Keratinocyte (primary cell): ENCODE data around the gene DHX36. TPM values are rescaled to one million over a fixed set of nuclear protein-coding genes. Genes with fewer than 3 reads are reported as not detected.

ENCODE experiments used
- DNase-seq: peaks from one replicate; pipeline ENCODE4 v3.0.0-alpha.2; 2011; ENCODE audit warnings: low read depth, missing footprints, low spot score
- FAIRE-seq: peaks from 2 replicates; lab custom pipeline; 2011; peaks lifted over from hg19 to GRCh38; lab: Jason Lieb, UNC
- H2AFZ ChIP-seq: 2 replicates; pipeline ENCODE4 v1.6.0; 2012; ENCODE audit warnings: low read length, control low read depth, inconsistent platforms; ENCODE audit not compliant: control insufficient read depth
- H3K27ac ChIP-seq: 2 replicates; pipeline ENCODE4 v1.5.1; 2011; ENCODE audit warnings: low read length; ENCODE audit not compliant: control insufficient read depth, insufficient read depth
- H3K27me3 ChIP-seq: 3 replicates; pipeline ENCODE4 v1.6.0; 2011; ENCODE audit warnings: low read length; ENCODE audit not compliant: control insufficient read depth, insufficient read depth; ENCODE audit errors: extremely low read depth
- H3K36me3 ChIP-seq, 2 experiments: 2 replicates in 1 of 2; 3 replicates in 1 of 2; pipeline ENCODE4 v1.5.1; 2011; ENCODE audit warnings: low read length in 2 of 2, mild to moderate bottlenecking in 1 of 2; ENCODE audit not compliant: control insufficient read depth in 2 of 2, insufficient read depth in 2 of 2; ENCODE audit errors: extremely low read depth in 1 of 2
- H3K4me1 ChIP-seq: 3 replicates; pipeline ENCODE4 v1.5.1; 2011; ENCODE audit warnings: low read length; ENCODE audit not compliant: control insufficient read depth, insufficient read depth; ENCODE audit errors: extremely low read depth
- H3K4me2 ChIP-seq: 3 replicates; pipeline ENCODE4 v1.6.0; 2011; ENCODE audit warnings: low read depth, low read length; ENCODE audit not compliant: control insufficient read depth, insufficient read depth; ENCODE audit errors: extremely low read depth
- H3K4me3 ChIP-seq, 3 experiments: fragments of 200-600 bp in 1 of 3; sonication (generic) in 1 of 3; 2 replicates in 2 of 3; 3 replicates in 1 of 3; pipeline ENCODE4 v1.5.1; 2011 to 2016; ENCODE audit warnings: low read length in 3 of 3, mild to moderate bottlenecking in 3 of 3, control low read depth in 2 of 3, inconsistent platforms in 1 of 3, low read depth in 1 of 3, mixed read lengths in 1 of 3, mixed run types in 1 of 3, moderate library complexity in 1 of 3; ENCODE audit not compliant: control insufficient read depth in 2 of 3, insufficient read depth in 2 of 3; ENCODE audit errors: extremely low read depth in 1 of 3
- H3K79me2 ChIP-seq: 2 replicates; pipeline ENCODE4 v1.6.0; 2012; ENCODE audit warnings: low read length; ENCODE audit not compliant: control insufficient read depth, insufficient read depth
- H3K9ac ChIP-seq: 3 replicates; pipeline ENCODE4 v1.6.0; 2011; ENCODE audit warnings: low read length; ENCODE audit not compliant: control insufficient read depth, insufficient read depth; ENCODE audit errors: extremely low read depth
- H3K9me1 ChIP-seq: 3 replicates; pipeline ENCODE4 v1.6.0; 2011; ENCODE audit warnings: low read length; ENCODE audit not compliant: control insufficient read depth, insufficient read depth; ENCODE audit errors: extremely low read depth
- H3K9me3 ChIP-seq: 2 replicates; pipeline ENCODE4 v1.5.1; 2012; ENCODE audit warnings: low read depth, low read length; ENCODE audit not compliant: control insufficient read depth
- H4K20me1 ChIP-seq: 3 replicates; pipeline ENCODE4 v1.6.0; 2011; ENCODE audit warnings: low read length; ENCODE audit not compliant: control insufficient read depth, insufficient read depth; ENCODE audit errors: extremely low read depth
- CTCF ChIP-seq, 3 experiments: IDR thresholded peaks in 1 of 3; conservative IDR thresholded peaks in 1 of 3; optimal IDR thresholded peaks in 1 of 3; 2 replicates in 2 of 3; 3 replicates in 1 of 3; pipeline versions ENCODE3 to v1.5.1; 2011; ENCODE audit warnings: low read length in 3 of 3, mild to moderate bottlenecking in 3 of 3, moderate library complexity in 2 of 3, control low read depth in 1 of 3, inconsistent platforms in 1 of 3; ENCODE audit not compliant: insufficient read depth in 2 of 3; ENCODE audit errors: extremely low read depth in 1 of 3
- EZH2 ChIP-seq: IDR thresholded peaks from one replicate; pipeline ENCODE4 v1.6.1; 2012; ENCODE audit warnings: inconsistent platforms, mild to moderate bottlenecking, low read length, moderate library complexity
- dilution Hi-C: fragments of 300-500 bp; cut with MboI; formaldehyde crosslinking; loops from one replicate; pipeline ENCODE4 v1.7.0; 2020; ENCODE audit warnings: low sequenced_read_pairs; ENCODE audit not compliant: extremely low pct_ligation_motif_present
- polyA plus RNA-seq, 5 experiments: library from polyadenylated mRNA; depleted of rRNA in 3 of 5; stranded (reverse) in 3 of 5; stranded (forward) in 1 of 5; unstranded in 1 of 5; fragments of >200 nt; gene quantifications; 1 replicate in 1 of 5; 2 replicates in 3 of 5; 3 replicates in 1 of 5; pipeline versions ENCODE4 v1.2.1 to v1.2.3, GENCODE V29; 2011 to 2012; ENCODE audit warnings: missing spikeins in 2 of 5, low read depth in 1 of 5, low replicate concordance in 1 of 5

Gene DHX36
- polyA plus RNA-seq, 1 donor (not counting 4 experiments of a cell fraction or from before 2014, with no cell fraction given) = 72.3 TPM

GRCh38 chr3:154364849-154365248 is 40.6 kb upstream of the DHX36 start:
- DNase-seq (no peak), FAIRE-seq (no peak)
- Histone ChIP-seq H3K27me3 (no peaks in the 10 kb centered on the region), H3K9ac (no peak overlapping the region), H3K9me3 (no peaks in the 10 kb centered on the region), H3K4me1 (no peaks in the 10 kb centered on the region), H3K36me3 (no peaks in the 10 kb centered on the region), H3K4me3 (no peak overlapping the region), H3K79me2 (no peaks in the 10 kb centered on the region), H3K4me2 (no peak overlapping the region), H4K20me1 (no peaks in the 10 kb centered on the region), H3K9me1 (no peaks in the 10 kb centered on the region), H2AFZ (no peak overlapping the region), H3K27ac (no peak overlapping the region)
- dilution Hi-C loops = no loop called here
- TF ChIP-seq CTCF (optimal IDR thresholded peaks at IDR 0.05 in 1 of 3, IDR thresholded peaks at IDR 0.05 in 1 of 3, conservative IDR thresholded peaks at IDR 0.05 in 1 of 3; ENCODE audit: extremely low read depth in 1 of 3, insufficient read depth in 2 of 3, low read length in 3 of 3) = no peak
- TF ChIP-seq EZH2 = no peak

- Histone ChIP-seq H4K20me1 (no peaks in the 10 kb centered on the region), H3K4me3 (no peak overlapping the region), H3K4me1 (no peaks in the 10 kb centered on the region), H3K36me3 (no peaks in the 10 kb centered on the region), H3K9me3 (no peaks in the 10 kb centered on the region), H3K9me1 (no peaks in the 10 kb centered on the region), H3K27ac (no peak overlapping the region), H3K79me2 (no peaks in the 10 kb centered on the region), H3K9ac (no peak overlapping the region), H2AFZ (no peak overlapping the region), H3K27me3 (no peaks in the 10 kb centered on the region), H3K4me2 (no peak overlapping the region)
- TF ChIP-seq EZH2 = no peak
- no peak for TF ChIP-seq CTCF (optimal IDR thresholded peaks at IDR 0.05 in 1 of 3, IDR thresholded peaks at IDR 0.05 in 1 of 3, conservative IDR thresholded peaks at IDR 0.05 in 1 of 3; ENCODE audit: extremely low read depth in 1 of 3, insufficient read depth in 2 of 3, low read length in 3 of 3)
- no peak for DNase-seq
- FAIRE-seq = no peak
- dilution Hi-C loops = no loop called here
These were observed 36.8 kb upstream of the DHX36 start for GRCh38 chr3:154361099-154361498.
